GM19324 (cell line): ENCODE data around the gene OSBPL7.

Experiments
- ATAC-seq: cut with Tn5 transposase; IDR thresholded peaks from one replicate; pipeline ENCODE4 v1.9.1; 2021; ENCODE audit warnings: mild to moderate bottlenecking, moderate library complexity; ENCODE audit not compliant: unreplicated experiment, low FRiP score

Gene OSBPL7

GRCh38 chr17:47847341-47848197 is 26.0 kb upstream of the OSBPL7 start:
- no peak for ATAC-seq

- ATAC-seq: no peak
Measured at GRCh38 chr17:47846716-47847340, 25.2 kb upstream of the OSBPL7 start.

- ATAC-seq: no peak
Measured at GRCh38 chr17:47845716-47846075, 24.1 kb upstream of the OSBPL7 start.

GRCh38 chr17:47844814-47845715 is 23.5 kb upstream of the OSBPL7 start:
- no peak for ATAC-seq

GRCh38 chr17:47844227-47844626 is 22.6 kb upstream of the OSBPL7 start:
- ATAC-seq: no peak

GRCh38 chr17:47843391-47843730 is 21.8 kb upstream of the OSBPL7 start:
- no peak for ATAC-seq

GRCh38 chr17:47841488-47842291 is 20.1 kb upstream of the OSBPL7 start:
- ATAC-seq: no peak

GRCh38 chr17:47840742-47841487 is 19.3 kb upstream of the OSBPL7 start, which contains the start of gene SCRN2:
TSS of gene SCRN2 (minus strand) at chr17:47841273. CDS start at chr17:47840843, 430 bp downstream.
- ATAC-seq: peak; percentile 79

GRCh38 chr17:47840001-47840741 is 18.6 kb upstream of the OSBPL7 start:
- no peak for ATAC-seq

GRCh38 chr17:47839071-47839470 is 17.5 kb upstream of the OSBPL7 start:
- no peak for ATAC-seq

GRCh38 chr17:47838636-47839035 is 17.0 kb upstream of the OSBPL7 start:
- ATAC-seq: no peak

- no peak for ATAC-seq
Measured at GRCh38 chr17:47837401-47838039, 15.9 kb upstream of the OSBPL7 start.

GRCh38 chr17:47836601-47837000 is 15.0 kb upstream of the OSBPL7 start:
- ATAC-seq: no peak

- no peak for ATAC-seq
Measured at GRCh38 chr17:47834756-47835155, 13.2 kb upstream of the OSBPL7 start.

- ATAC-seq: no peak
Measured at GRCh38 chr17:47831934-47832327, 10.3 kb upstream of the OSBPL7 start.

- peak; percentile 89 for ATAC-seq
Measured at GRCh38 chr17:47831003-47831933, 9.7 kb upstream of the OSBPL7 start, which contains the start of the genes LRRC46 and MRPL10. TSS of gene LRRC46 (plus strand) at chr17:47831670. CDS start at chr17:47831990, 320 bp downstream. TSS of gene MRPL10 (minus strand) at chr17:47831541. CDS start at chr17:47831511, 30 bp downstream.

- no peak for ATAC-seq
Measured at GRCh38 chr17:47830396-47831002, 8.9 kb upstream of the OSBPL7 start.
